Loucy (cell line): ENCODE measurements around the gene TMTC3.

Experiments
- H2AFZ ChIP-seq: fragments of 200-600 bp; sonication (generic); 2 replicates; pipeline ENCODE4 v1.6.0; 2016; ENCODE audit warnings: antibody characterized with exemption, mild to moderate bottlenecking, low read length, moderate library complexity
- H3F3A ChIP-seq: fragments of 200-600 bp; 2 replicates; pipeline ENCODE4 v1.6.0; 2016; ENCODE audit warnings: antibody characterized with exemption, low read depth, mild to moderate bottlenecking
- H3K27me3 ChIP-seq: fragments of 200-600 bp; sonication (generic); 2 replicates; pipeline ENCODE4 v1.6.1; 2014; ENCODE audit warnings: low read length, mild to moderate bottlenecking; ENCODE audit not compliant: insufficient read depth, poor library complexity, severe bottlenecking
- H3K36me3 ChIP-seq: fragments of 200-600 bp; sonication (generic); 2 replicates; pipeline ENCODE4 v1.6.1; 2016; ENCODE audit warnings: low read length; ENCODE audit not compliant: insufficient read depth
- H3K4me1 ChIP-seq: fragments of 200-600 bp; sonication (generic); 2 replicates; pipeline ENCODE4 v1.5.1; 2014; ENCODE audit warnings: low read length, mild to moderate bottlenecking; ENCODE audit not compliant: insufficient read depth, poor library complexity, severe bottlenecking
- H3K4me2 ChIP-seq: fragments of 200-600 bp; sonication (generic); 2 replicates; pipeline ENCODE4 v1.6.0; 2014; ENCODE audit warnings: antibody characterized with exemption, low read length, low read depth, mild to moderate bottlenecking; ENCODE audit not compliant: poor library complexity, severe bottlenecking
- H3K4me3 ChIP-seq: fragments of 200-600 bp; sonication (generic); 2 replicates; pipeline ENCODE4 v1.5.1; 2014; ENCODE audit warnings: low read length, mild to moderate bottlenecking, mixed read lengths; ENCODE audit not compliant: poor library complexity, severe bottlenecking
- H3K79me2 ChIP-seq: fragments of 200-600 bp; sonication (generic); 2 replicates; pipeline ENCODE4 v1.6.1; 2014; ENCODE audit warnings: low read length; ENCODE audit not compliant: insufficient read depth
- H3K9ac ChIP-seq: fragments of 200-600 bp; sonication (generic); 2 replicates; pipeline ENCODE4 v1.6.0; 2014; ENCODE audit warnings: mild to moderate bottlenecking, low read depth, low read length, moderate library complexity; ENCODE audit not compliant: poor library complexity, severe bottlenecking
- H3K9me2 ChIP-seq: fragments of 200-600 bp; sonication (generic); replicated peaks from 2 replicates; pipeline ENCODE4 v1.6.1; 2016; ENCODE audit warnings: low read depth, low read length, mixed read lengths
- H3K9me3 ChIP-seq: fragments of 200-600 bp; sonication (generic); 2 replicates; pipeline ENCODE4 v1.6.1; 2014; ENCODE audit warnings: mild to moderate bottlenecking, antibody characterized with exemption, low read length, low read depth; ENCODE audit not compliant: insufficient read depth
- H4K20me1 ChIP-seq: fragments of 200-600 bp; sonication (generic); 2 replicates; pipeline ENCODE4 v1.6.0; 2014; ENCODE audit warnings: antibody characterized with exemption, low read length, mild to moderate bottlenecking; ENCODE audit not compliant: insufficient read depth, poor library complexity, severe bottlenecking
- EZH2phosphoT487 ChIP-seq: fragments of 200-600 bp; IDR thresholded peaks from 2 replicates; pipeline ENCODE4 v1.6.1; 2018; ENCODE audit warnings: antibody characterized with exemption, mild to moderate bottlenecking, moderate library complexity, borderline replicate concordance
- TF ChIP-seq, protein P1 (sequence below): fragments of 200-600 bp; sonication (generic); conservative IDR thresholded peaks from 2 replicates; pipeline ENCODE4 v1.5.1; 2014; ENCODE audit warnings: mild to moderate bottlenecking, antibody characterized with exemption, low read length

Gene TMTC3

DNA sequence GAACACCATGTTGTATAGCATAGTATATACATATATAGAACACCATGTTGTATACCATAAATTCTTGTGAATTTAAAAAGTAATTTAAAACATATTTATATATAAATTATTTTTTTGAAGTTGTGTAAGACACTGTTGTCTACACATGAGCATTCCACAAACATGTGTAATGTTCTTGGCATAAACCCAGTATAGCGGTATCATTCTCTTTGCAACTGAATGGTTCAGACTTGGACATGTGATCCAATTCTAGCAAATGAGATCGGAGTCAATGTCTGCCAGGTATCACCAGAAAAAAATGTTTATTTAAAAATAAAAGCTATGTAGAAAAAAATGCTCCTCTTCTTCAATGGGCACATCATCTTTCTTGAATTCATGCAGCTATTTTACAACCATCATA is 34.1 kb upstream of the TMTC3 start:
- Histone ChIP-seq H3K36me3 (peaks cover 20% of the 10 kb centered on the region; the same call in 1 of the 2 replicates), H3K27me3 (no peaks in the 10 kb centered on the region), H4K20me1 (no peaks in the 10 kb centered on the region), H3K9me2 (no peaks in the 10 kb centered on the region), H3K79me2 (no peaks in the 10 kb centered on the region), H3K9me3 (no peaks in the 10 kb centered on the region), H3K4me1 (no peaks in the 10 kb centered on the region), H3K4me2 (no peak overlapping the region), H2AFZ (no peak overlapping the region), H3K4me3 (no peak overlapping the region), H3K9ac (no peak overlapping the region), H3F3A (no peaks in the 10 kb centered on the region)
- no peak for TF ChIP-seq EZH2phosphoT487
- TF ChIP-seq, protein P1, sequence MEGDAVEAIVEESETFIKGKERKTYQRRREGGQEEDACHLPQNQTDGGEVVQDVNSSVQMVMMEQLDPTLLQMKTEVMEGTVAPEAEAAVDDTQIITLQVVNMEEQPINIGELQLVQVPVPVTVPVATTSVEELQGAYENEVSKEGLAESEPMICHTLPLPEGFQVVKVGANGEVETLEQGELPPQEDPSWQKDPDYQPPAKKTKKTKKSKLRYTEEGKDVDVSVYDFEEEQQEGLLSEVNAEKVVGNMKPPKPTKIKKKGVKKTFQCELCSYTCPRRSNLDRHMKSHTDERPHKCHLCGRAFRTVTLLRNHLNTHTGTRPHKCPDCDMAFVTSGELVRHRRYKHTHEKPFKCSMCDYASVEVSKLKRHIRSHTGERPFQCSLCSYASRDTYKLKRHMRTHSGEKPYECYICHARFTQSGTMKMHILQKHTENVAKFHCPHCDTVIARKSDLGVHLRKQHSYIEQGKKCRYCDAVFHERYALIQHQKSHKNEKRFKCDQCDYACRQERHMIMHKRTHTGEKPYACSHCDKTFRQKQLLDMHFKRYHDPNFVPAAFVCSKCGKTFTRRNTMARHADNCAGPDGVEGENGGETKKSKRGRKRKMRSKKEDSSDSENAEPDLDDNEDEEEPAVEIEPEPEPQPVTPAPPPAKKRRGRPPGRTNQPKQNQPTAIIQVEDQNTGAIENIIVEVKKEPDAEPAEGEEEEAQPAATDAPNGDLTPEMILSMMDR, result no peak

DNA sequence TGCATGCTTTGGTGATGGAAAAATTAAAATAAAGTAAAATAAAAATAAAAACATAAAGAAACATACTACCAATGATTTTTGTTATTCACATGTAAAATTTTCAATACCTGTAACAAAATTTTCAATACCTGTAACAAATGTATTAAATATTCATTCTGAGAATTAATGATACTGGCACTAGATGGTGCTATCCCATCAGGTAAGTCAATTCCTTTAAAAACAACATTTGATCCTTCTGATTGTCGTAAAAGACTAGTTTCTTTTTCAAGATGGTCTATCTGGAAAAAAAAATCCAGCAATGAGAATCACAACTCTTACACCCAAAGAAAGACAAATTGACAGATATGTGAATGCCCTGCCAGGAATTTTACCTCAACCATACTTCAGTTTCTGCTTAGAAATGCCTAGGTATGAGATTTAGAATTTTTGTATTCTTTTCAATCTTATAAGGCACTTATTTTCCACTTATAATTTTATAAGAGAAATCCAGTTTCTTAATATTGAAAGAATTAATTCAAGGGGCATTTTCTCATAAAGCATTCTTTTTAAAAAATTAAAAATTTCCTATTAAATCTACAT is 30.9 kb upstream of the TMTC3 start:
- no peaks in the 10 kb centered on the region for H3K4me1 ChIP-seq
- peaks cover 27% of the 10 kb centered on the region; the same call in 1 of the 2 replicates for H3K36me3 ChIP-seq
- no peaks in the 10 kb centered on the region for H3K9me2 ChIP-seq
- no peak overlapping the region for H3K4me3 ChIP-seq
- H4K20me1 ChIP-seq, result no peaks in the 10 kb centered on the region
- H3K4me2 ChIP-seq, result no peak overlapping the region
- no peaks in the 10 kb centered on the region for H3K79me2 ChIP-seq
- TF ChIP-seq, protein P1, result peak; percentile 68
- TF ChIP-seq EZH2phosphoT487, result no peak
- no peak overlapping the region for H2AFZ ChIP-seq
- H3K9me3 ChIP-seq, result no peaks in the 10 kb centered on the region
- no peaks in the 10 kb centered on the region for H3F3A ChIP-seq
- no peaks in the 10 kb centered on the region for H3K27me3 ChIP-seq
- H3K9ac ChIP-seq, result no peak overlapping the region

DNA sequence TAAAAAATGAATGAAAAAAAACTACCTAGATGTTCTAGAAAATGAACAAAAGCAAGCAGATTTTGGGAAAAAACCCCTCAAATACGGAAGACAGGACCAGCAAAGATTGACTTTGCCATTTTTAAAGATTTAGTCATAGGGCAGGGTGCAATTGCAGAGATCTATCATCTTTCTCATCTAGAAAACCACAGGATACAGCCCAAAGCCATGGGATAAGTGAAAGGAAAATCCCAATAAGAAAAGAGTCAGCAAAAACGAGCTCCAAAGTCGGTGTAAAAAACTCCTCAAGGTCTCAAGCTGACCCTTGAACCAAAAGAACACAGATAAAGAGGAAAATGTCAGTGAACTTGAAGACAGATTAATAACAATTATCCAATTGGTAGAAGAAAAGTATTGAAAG is 28.2 kb upstream of the TMTC3 start:
- Histone ChIP-seq H3K9me2 (no peaks in the 10 kb centered on the region), H3K4me2 (no peak overlapping the region), H3K27me3 (no peaks in the 10 kb centered on the region), H3K4me3 (no peak overlapping the region), H4K20me1 (no peaks in the 10 kb centered on the region), H3K4me1 (no peaks in the 10 kb centered on the region), H2AFZ (no peak overlapping the region), H3K36me3 (peaks cover 27% of the 10 kb centered on the region; the same call in 1 of the 2 replicates), H3K9me3 (no peaks in the 10 kb centered on the region), H3K9ac (no peak overlapping the region), H3K79me2 (no peaks in the 10 kb centered on the region), H3F3A (no peaks in the 10 kb centered on the region)
- TF ChIP-seq, protein P1, result no peak
- no peak for TF ChIP-seq EZH2phosphoT487
